A549 (cell line): ENCODE data around the gene PLSCR3. TPM values are rescaled to one million over a fixed set of nuclear protein-coding genes. Genes with fewer than 3 reads are reported as not detected.
A peak's percentile ranks its signal among the peaks of the same experiment; 100 is the strongest.

Experiments used
- CBX2 ChIP-seq: fragments of 200-600 bp; sonication (generic); IDR thresholded peaks from 2 replicates; pipeline ENCODE4 v1.6.1; 2016; ENCODE audit warnings: low read depth, mild to moderate bottlenecking, borderline replicate concordance
- CBX8 ChIP-seq: fragments of 200-600 bp; sonication (generic); IDR thresholded peaks from 2 replicates; pipeline ENCODE4 v1.6.1; 2016
- CEBPB ChIP-seq, 2 experiments: fragments of >200 bp in 1 of 2; sonication (Bioruptor Twin) in 1 of 2; formaldehyde crosslinking in 1 of 2; IDR thresholded peaks; 2 replicates each; pipeline ENCODE4 v1.6.1; 2012 to 2016
- CHD2 ChIP-seq: fragments of 150-350 bp; IDR thresholded peaks from 2 replicates; pipeline ENCODE4 v1.6.1; 2014; ENCODE audit warnings: low read length; ENCODE audit not compliant: partially characterized antibody
- EP300 ChIP-seq, 2 experiments: fragments of >200 bp; sonication (Bioruptor Twin); formaldehyde crosslinking; IDR thresholded peaks; 2 replicates in 1 of 2; 3 replicates in 1 of 2; pipeline ENCODE4 v1.6.1; 2016 to 2017
- FOSB ChIP-seq: fragments of 250-450 bp; sonication (Bioruptor Pico); IDR thresholded peaks from 2 replicates; pipeline ENCODE4 v1.5.0; 2020; ENCODE audit warnings: mild to moderate bottlenecking, moderate library complexity
- FOSL2 ChIP-seq, 2 experiments: fragments of 450-650 bp in 1 of 2; fragments of >200 bp in 1 of 2; sonication (Bioruptor Twin) in 1 of 2; formaldehyde crosslinking; IDR thresholded peaks; 2 replicates each; pipeline versions ENCODE4 v1.5.0 to v1.6.1; 2016 to 2020; ENCODE audit warnings: mild to moderate bottlenecking in 1 of 2, moderate library complexity in 1 of 2
- GATA3 ChIP-seq: IDR thresholded peaks from 2 replicates; pipeline ENCODE4 v1.6.1; 2012; ENCODE audit warnings: borderline replicate concordance
- HOXB13 ChIP-seq: fragments of 250-450 bp; sonication (Bioruptor Pico); IDR thresholded peaks from 2 replicates; pipeline ENCODE4 v1.5.0; 2020; ENCODE audit warnings: low read depth, mild to moderate bottlenecking, moderate library complexity
- JUN ChIP-seq, 2 experiments: fragments of >200 bp; sonication (Bioruptor Twin); formaldehyde crosslinking; IDR thresholded peaks; 2 replicates in 1 of 2; 3 replicates in 1 of 2; pipeline ENCODE4 v1.6.1; 2016 to 2017
- JUNB ChIP-seq: fragments of >200 bp; sonication (Bioruptor Twin); formaldehyde crosslinking; IDR thresholded peaks from 2 replicates; pipeline ENCODE4 v1.6.1; 2016
- KDM1A ChIP-seq: fragments of 200-600 bp; sonication (generic); IDR thresholded peaks from 2 replicates; pipeline ENCODE4 v1.6.1; 2016; ENCODE audit warnings: low read depth, mild to moderate bottlenecking
- KDM5A ChIP-seq: fragments of 200-600 bp; sonication (generic); IDR thresholded peaks from 2 replicates; pipeline ENCODE4 v1.6.1; 2016; ENCODE audit warnings: antibody characterized with exemption, mild to moderate bottlenecking
- NFE2L2 ChIP-seq: fragments of 150-350 bp; conservative IDR thresholded peaks from 2 replicates; pipeline ENCODE4 v1.6.1; 2014; ENCODE audit warnings: low read length
- NR3C1 ChIP-seq: fragments of >200 bp; sonication (Bioruptor Twin); formaldehyde crosslinking; IDR thresholded peaks from 3 replicates; pipeline ENCODE4 v1.6.1; 2017
- PHF8 ChIP-seq: fragments of 200-600 bp; sonication (generic); IDR thresholded peaks from 2 replicates; pipeline ENCODE4 v1.6.1; 2016; ENCODE audit warnings: low read depth, mild to moderate bottlenecking, antibody characterized with exemption, moderate library complexity, borderline replicate concordance
- RAD21 ChIP-seq, 2 experiments: fragments of >200 bp in 1 of 2; sonication (Bioruptor Twin) in 1 of 2; formaldehyde crosslinking in 1 of 2; IDR thresholded peaks in 1 of 2; conservative IDR thresholded peaks in 1 of 2; 2 replicates in 1 of 2; 3 replicates in 1 of 2; pipeline ENCODE4 v1.6.1; 2012 to 2018; ENCODE audit warnings: inconsistent platforms in 1 of 2
- RARB ChIP-seq: fragments of 250-450 bp; sonication (Bioruptor Pico); IDR thresholded peaks from 2 replicates; pipeline ENCODE4 v1.8.0; 2021; ENCODE audit warnings: mild to moderate bottlenecking, moderate library complexity
- RCOR1 ChIP-seq: fragments of 150-350 bp; IDR thresholded peaks from 2 replicates; pipeline ENCODE4 v1.6.1; 2014; ENCODE audit warnings: antibody characterized with exemption, low read length, low read depth
- RFX5 ChIP-seq: fragments of 450-650 bp; IDR thresholded peaks from 2 replicates; pipeline ENCODE4 v1.7.1; 2014; ENCODE audit warnings: antibody characterized with exemption, mild to moderate bottlenecking, moderate library complexity
- SREBF2 ChIP-seq: fragments of 450-650 bp; IDR thresholded peaks from 2 replicates; pipeline ENCODE4 v1.6.1; 2014; ENCODE audit warnings: mild to moderate bottlenecking, moderate library complexity
- TFCP2L1 ChIP-seq: fragments of 250-450 bp; sonication (Bioruptor Pico); IDR thresholded peaks from 2 replicates; pipeline ENCODE4 v1.5.0; 2021; ENCODE audit warnings: mild to moderate bottlenecking
- ZC3H11A ChIP-seq: fragments of 450-650 bp; IDR thresholded peaks from 2 replicates; pipeline ENCODE4 v1.6.1; 2014; ENCODE audit warnings: antibody characterized with exemption, mild to moderate bottlenecking
- ZNF302 ChIP-seq: fragments of 250-450 bp; sonication (Bioruptor Pico); IDR thresholded peaks from 2 replicates; pipeline ENCODE4 v1.9.0; 2021; ENCODE audit warnings: inconsistent platforms, mild to moderate bottlenecking, moderate library complexity
- ZSCAN20 ChIP-seq: fragments of 250-450 bp; sonication (Bioruptor Pico); IDR thresholded peaks from 2 replicates; pipeline ENCODE4 v1.8.0; 2022; ENCODE audit warnings: mild to moderate bottlenecking, moderate library complexity
- polyA plus RNA-seq, 4 experiments: library from polyadenylated mRNA; depleted of rRNA in 3 of 4; stranded (reverse); fragments of >200 nt; fragmentation: RNase III in 1 of 4; extraction: RNeasy Plus Mini Kit Qiagen cat#74134 plus additional on column Dnase treatment in 1 of 4; gene quantifications; 2 replicates in 3 of 4; 3 replicates in 1 of 4; pipeline ENCODE4 v1.2.3, GENCODE V29; 2011 to 2017
- TF ChIP-seq, protein P1 (sequence below): fragments of 250-450 bp; sonication (Bioruptor Pico); IDR thresholded peaks from 2 replicates; pipeline ENCODE4 v1.5.0; 2020; ENCODE audit warnings: low read depth, mild to moderate bottlenecking, moderate library complexity
- TF ChIP-seq, protein P2 (sequence below): fragments of 150-350 bp; IDR thresholded peaks from 2 replicates; pipeline ENCODE4 v1.6.1; 2014; ENCODE audit warnings: low read depth, mild to moderate bottlenecking, low read length
- TF ChIP-seq, protein P3 (sequence below): fragments of 450-650 bp; IDR thresholded peaks from 2 replicates; pipeline ENCODE4 v1.6.1; 2014; ENCODE audit warnings: antibody characterized with exemption

PLSCR3 gene
- polyA plus RNA-seq, 2 of the 4 experiments (the other 2 are of a cell fraction): 11.0 to 29.6 TPM

DNA sequence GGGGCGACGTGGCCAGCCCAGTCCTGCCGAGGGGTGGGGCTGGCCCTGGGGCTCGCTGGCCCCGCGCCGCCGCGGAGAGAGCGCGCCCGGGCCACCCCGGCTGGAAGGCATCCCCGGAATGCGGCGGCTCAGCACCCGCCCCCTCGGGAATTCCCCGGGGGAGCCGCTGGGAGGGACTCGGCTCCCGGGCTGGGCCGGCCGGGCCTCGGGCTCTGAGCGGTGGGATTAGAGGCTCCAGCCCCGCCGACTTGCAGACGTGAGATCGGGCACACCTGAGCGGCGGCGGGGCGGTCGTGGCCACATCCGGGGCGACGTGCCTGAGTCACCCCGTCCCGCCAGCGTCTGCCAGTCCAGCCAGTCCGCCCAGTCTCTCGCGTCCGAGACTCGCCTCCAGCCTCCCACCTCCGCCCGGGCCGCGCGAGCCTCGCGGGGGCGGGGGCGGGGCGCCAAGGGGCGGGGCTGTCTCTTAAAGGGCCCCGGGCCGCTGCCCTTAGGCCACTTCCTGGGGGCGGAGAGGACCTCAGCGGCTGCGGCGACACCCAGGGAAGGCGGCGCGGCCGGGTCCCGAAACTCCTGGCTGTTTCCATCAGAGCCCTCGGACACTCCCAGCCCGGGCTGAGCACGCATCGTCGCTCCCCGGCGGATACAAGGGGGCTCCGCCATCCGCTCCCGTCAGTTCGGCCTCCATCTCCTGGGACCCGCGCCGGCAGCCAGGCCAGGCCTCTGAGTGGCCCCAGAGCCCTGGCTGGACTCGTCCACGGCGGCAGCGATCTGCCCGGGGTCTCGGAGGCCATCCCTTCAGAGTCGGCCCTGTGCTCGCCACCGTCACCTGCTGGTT lies 42.4 kb downstream of the PLSCR3 start, which contains the start of gene KCTD11 (continued):
- TF ChIP-seq PHF8 (peak; percentile 49; the same call in 1 of the 2 replicates), EP300 (IDR thresholded peaks at IDR 0.05) (peak in 1 of 2 experiments; percentile 39; a peak in 1 of 5 replicates), ZSCAN20 (no peak), ZNF302 (no peak), SREBF2 (no peak), CBX8 (no peak), JUNB (peak; percentile 26; the same call in 1 of the 2 replicates), NR3C1 (no peak), FOSB (CRISPR knock-in tag) (no peak), FOSL2 (IDR thresholded peaks at IDR 0.05) (no peak), FOSL2 (CRISPR knock-in tag; IDR thresholded peaks at IDR 0.05) (peak; percentile 80), RARB (CRISPR knock-in tag) (no peak), KDM1A (no peak), ZC3H11A (no peak), CBX2 (no peak), KDM5A (no peak), HOXB13 (CRISPR knock-in tag) (no peak), GATA3 (0 out of 2 replicates have a peak, but pooled peaks have one; percentile 25), NFE2L2 (no peak), JUN (IDR thresholded peaks at IDR 0.05) (peak; percentile 92 to 96), CHD2 (no peak), CEBPB (IDR thresholded peaks at IDR 0.05) (no peak), RFX5 (no peak), RAD21 (conservative IDR thresholded peaks at IDR 0.05 in 1 of 2, IDR thresholded peaks at IDR 0.05 in 1 of 2) (no peak), TFCP2L1 (CRISPR knock-in tag) (0 out of 2 replicates have a peak, but pooled peaks have one; percentile 40), RCOR1 (no peak)
- TF ChIP-seq, protein P1, sequence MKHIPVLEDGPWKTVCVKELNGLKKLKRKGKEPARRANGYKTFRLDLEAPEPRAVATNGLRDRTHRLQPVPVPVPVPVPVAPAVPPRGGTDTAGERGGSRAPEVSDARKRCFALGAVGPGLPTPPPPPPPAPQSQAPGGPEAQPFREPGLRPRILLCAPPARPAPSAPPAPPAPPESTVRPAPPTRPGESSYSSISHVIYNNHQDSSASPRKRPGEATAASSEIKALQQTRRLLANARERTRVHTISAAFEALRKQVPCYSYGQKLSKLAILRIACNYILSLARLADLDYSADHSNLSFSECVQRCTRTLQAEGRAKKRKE (CRISPR knock-in tag): no peak
- TF ChIP-seq, protein P2, sequence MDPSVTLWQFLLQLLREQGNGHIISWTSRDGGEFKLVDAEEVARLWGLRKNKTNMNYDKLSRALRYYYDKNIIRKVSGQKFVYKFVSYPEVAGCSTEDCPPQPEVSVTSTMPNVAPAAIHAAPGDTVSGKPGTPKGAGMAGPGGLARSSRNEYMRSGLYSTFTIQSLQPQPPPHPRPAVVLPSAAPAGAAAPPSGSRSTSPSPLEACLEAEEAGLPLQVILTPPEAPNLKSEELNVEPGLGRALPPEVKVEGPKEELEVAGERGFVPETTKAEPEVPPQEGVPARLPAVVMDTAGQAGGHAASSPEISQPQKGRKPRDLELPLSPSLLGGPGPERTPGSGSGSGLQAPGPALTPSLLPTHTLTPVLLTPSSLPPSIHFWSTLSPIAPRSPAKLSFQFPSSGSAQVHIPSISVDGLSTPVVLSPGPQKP: no peak
- TF ChIP-seq, protein P3, sequence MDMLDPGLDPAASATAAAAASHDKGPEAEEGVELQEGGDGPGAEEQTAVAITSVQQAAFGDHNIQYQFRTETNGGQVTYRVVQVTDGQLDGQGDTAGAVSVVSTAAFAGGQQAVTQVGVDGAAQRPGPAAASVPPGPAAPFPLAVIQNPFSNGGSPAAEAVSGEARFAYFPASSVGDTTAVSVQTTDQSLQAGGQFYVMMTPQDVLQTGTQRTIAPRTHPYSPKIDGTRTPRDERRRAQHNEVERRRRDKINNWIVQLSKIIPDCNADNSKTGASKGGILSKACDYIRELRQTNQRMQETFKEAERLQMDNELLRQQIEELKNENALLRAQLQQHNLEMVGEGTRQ: no peak
- TF ChIP-seq, all 56 proteins: peak for 15
